Common myeloid progenitor, CD34-positive (primary cell): ENCODE results near the gene CYP19A1.
"Not testable (repeated sequence)": the region's sequence is repeated elsewhere in the genome, so short reads cannot be mapped to it uniquely, and the experiment has no call there.

ENCODE experiments used
- CTCF ChIA-PET: fragments of 350-600 bp; sonication (Branson Sonifier 250); formaldehyde crosslinking; loops from one replicate; lab custom pipeline; 2021; ENCODE audit warnings: antibody characterized with exemption; lab: Charles Lee
- POLR2A ChIA-PET: fragments of 350-600 bp; sonication (Branson Sonifier 250); formaldehyde crosslinking; loops from one replicate; lab custom pipeline; 2021; ENCODE audit warnings: antibody characterized with exemption; lab: Charles Lee
- DNase-seq, 3 donors: peaks; one replicate each; pipeline versions ENCODE4 v3.0.0 to v3.0.0-alpha.2; 2013
- H3K27ac ChIP-seq, 2 experiments: 1 replicate in 1 of 2; 2 replicates in 1 of 2; pipeline ENCODE4 v1.7.0; 2013; ENCODE audit warnings: inconsistent platforms in 2 of 2, low read length in 2 of 2, mild to moderate bottlenecking in 2 of 2, low read depth in 1 of 2, moderate library complexity in 1 of 2; ENCODE audit not compliant: severe bottlenecking in 2 of 2, insufficient read depth in 1 of 2, poor library complexity in 1 of 2
- H3K27me3 ChIP-seq, 5 experiments: replicated peaks in 2 of 5; 1 replicate in 3 of 5; 2 replicates in 2 of 5; pipeline versions ENCODE4 v1.6.1 to v1.7.0; 2013; ENCODE audit warnings: low read length in 4 of 5, mild to moderate bottlenecking in 2 of 5, moderate library complexity in 2 of 5, inconsistent platforms in 1 of 5; ENCODE audit not compliant: insufficient read depth in 5 of 5, control insufficient read depth in 4 of 5
- H3K36me3 ChIP-seq, 4 experiments: 1 replicate in 2 of 4; 2 replicates in 2 of 4; pipeline versions ENCODE4 v1.6.1 to v1.7.0; 2013; ENCODE audit warnings: low read length in 3 of 4, control low read depth in 1 of 4, mild to moderate bottlenecking in 1 of 4; ENCODE audit not compliant: control insufficient read depth in 4 of 4, insufficient read depth in 4 of 4
- H3K4me1 ChIP-seq, 4 experiments: 1 replicate in 3 of 4; 2 replicates in 1 of 4; pipeline versions ENCODE4 v1.6.1 to v1.7.1; 2013; ENCODE audit warnings: low read length in 3 of 4, mild to moderate bottlenecking in 3 of 4, control low read depth in 1 of 4, inconsistent platforms in 1 of 4, moderate library complexity in 1 of 4; ENCODE audit not compliant: control insufficient read depth in 4 of 4, insufficient read depth in 4 of 4; ENCODE audit errors: control extremely low read depth in 1 of 4
- H3K4me3 ChIP-seq, 7 experiments: 1 replicate in 4 of 7; 2 replicates in 3 of 7; pipeline versions ENCODE4 v1.5.1 to v1.7.0; 2013; ENCODE audit warnings: mild to moderate bottlenecking in 7 of 7, low read length in 6 of 7, moderate library complexity in 6 of 7, inconsistent platforms in 2 of 7, low read depth in 2 of 7, control low read depth in 1 of 7; ENCODE audit not compliant: insufficient read depth in 4 of 7, control insufficient read depth in 1 of 7; ENCODE audit errors: extremely low read depth in 1 of 7
- H3K9me3 ChIP-seq, 5 experiments: 1 replicate in 4 of 5; 2 replicates in 1 of 5; pipeline versions ENCODE4 v1.6.1 to v1.7.1; 2013; ENCODE audit warnings: low read length in 4 of 5, mild to moderate bottlenecking in 2 of 5, inconsistent platforms in 1 of 5, low read depth in 1 of 5, moderate library complexity in 1 of 5; ENCODE audit not compliant: control insufficient read depth in 4 of 5, insufficient read depth in 2 of 5; ENCODE audit errors: control extremely low read depth in 1 of 5
- WGBS: methylation state at CpG from one replicate; pipeline ENCODE4 v1.1.5; 2013; ENCODE audit not compliant: insufficient coverage; 5-methylcytosine and 5-hydroxymethylcytosine counted together

The CYP19A1 gene

GRCh38 chr15:51191766-51192165 lies 146.6 kb downstream of the CYP19A1 start:
- H3K4me1 ChIP-seq = peaks cover 0 to 4% (median 0%) of the 10 kb centered on the region in 4 experiments
- no peaks in the 10 kb centered on the region for H3K36me3 ChIP-seq
- H3K9me3 ChIP-seq = no peaks in the 10 kb centered on the region
- WGBS = 100% methylated on average over 1 of the region's 9 CpGs
- DNase-seq = no peak
- peaks cover 0 to 27% (median 12%) of the 10 kb centered on the region in 5 experiments for H3K27me3 ChIP-seq
- no peak overlapping the region for H3K4me3 ChIP-seq
- ChIA-PET CTCF (interaction anchor here (0.8 to 3.4 kb wide), 7 partner anchors 15 to 517 kb away, joined by 3 to 38 read pairs (median 5); no protein-coding TSS in a partner anchor), POLR2A (no interaction called here)
- no peak overlapping the region for H3K27ac ChIP-seq

GRCh38 chr15:51191072-51191670 lies 147.2 kb downstream of the CYP19A1 start:
- Histone ChIP-seq H3K4me1 (peaks cover 0 to 9% (median 1%) of the 10 kb centered on the region in 4 experiments), H3K27ac (no peak overlapping the region), H3K4me3 (no peak overlapping the region), H3K27me3 (peaks cover 0 to 24% (median 10%) of the 10 kb centered on the region in 5 experiments), H3K9me3 (no peaks in the 10 kb centered on the region), H3K36me3 (no peaks in the 10 kb centered on the region)
- 96% methylated on average over 7 of the region's 7 CpGs for WGBS
- ChIA-PET POLR2A (no interaction called here), CTCF (interaction anchor here (0.8 to 3.4 kb wide), 3 partner anchors 15 to 28 kb away, joined by 3 to 38 read pairs (median 4); no protein-coding TSS in a partner anchor)
- no peak for DNase-seq

- Histone ChIP-seq H3K4me3 (no peak overlapping the region), H3K36me3 (no peaks in the 10 kb centered on the region), H3K4me1 (peaks cover 0 to 12% (median 1%) of the 10 kb centered on the region in 4 experiments), H3K27me3 (peaks cover 0 to 20% (median 10%) of the 10 kb centered on the region in 5 experiments), H3K9me3 (no peaks in the 10 kb centered on the region), H3K27ac (no peak overlapping the region)
- ChIA-PET CTCF (interaction anchor here (2.8 kb wide), 1 partner anchor 28 kb away, joined by 12 read pairs; no protein-coding TSS in a partner anchor), POLR2A (no interaction called here)
- no peak for DNase-seq
- WGBS = 92% methylated on average over 5 of the region's 8 CpGs
Measured at GRCh38 chr15:51190424-51191068, 147.8 kb downstream of the CYP19A1 start.

- Histone ChIP-seq H3K27me3 (peaks cover 0 to 19% (median 11%) of the 10 kb centered on the region in 5 experiments), H3K27ac (no peak overlapping the region), H3K4me1 (peaks cover 0 to 12% (median 1%) of the 10 kb centered on the region in 4 experiments), H3K4me3 (no peak overlapping the region), H3K9me3 (no peaks in the 10 kb centered on the region), H3K36me3 (no peaks in the 10 kb centered on the region)
- ChIA-PET POLR2A (no interaction called here), CTCF (interaction anchor here (2.8 kb wide), 1 partner anchor 27 kb away, joined by 12 read pairs; no protein-coding TSS in a partner anchor)
- WGBS = 97% methylated on average over 4 of the region's 6 CpGs
- no peak for DNase-seq
Measured at GRCh38 chr15:51189669-51190385, 148.6 kb downstream of the CYP19A1 start.

- H3K4me3 ChIP-seq, H3K9me3 ChIP-seq, H3K36me3 ChIP-seq, H3K27ac ChIP-seq, DNase-seq, POLR2A ChIA-PET: not testable (repeated sequence)
- H3K27me3 ChIP-seq = peaks cover 0 to 11% (median 10%) of the 10 kb centered on the region in 5 experiments
- 100% methylated on average over 3 of the region's 6 CpGs for WGBS
- H3K4me1 ChIP-seq = peaks cover 0 to 12% (median 1%) of the 10 kb centered on the region in 4 experiments
- CTCF ChIA-PET = interaction anchor here (2.8 kb wide), 1 partner anchor 26 kb away, joined by 12 read pairs; no protein-coding TSS in a partner anchor
Measured at GRCh38 chr15:51188791-51189190, 149.6 kb downstream of the CYP19A1 start.

GRCh38 chr15:51186891-51187290 lies 151.5 kb downstream of the CYP19A1 start:
- Histone ChIP-seq H3K4me1 (peaks cover 0 to 12% (median 1%) of the 10 kb centered on the region in 4 experiments), H3K4me3 (no peak overlapping the region), H3K27me3 (peaks cover 0 to 4% (median 0%) of the 10 kb centered on the region in 5 experiments), H3K9me3 (no peaks in the 10 kb centered on the region), H3K27ac (no peak overlapping the region), H3K36me3 (no peaks in the 10 kb centered on the region)
- no peak for DNase-seq
- POLR2A ChIA-PET = no interaction called here
- CTCF ChIA-PET = interaction anchor here (1.6 kb wide), 1 partner anchor 23 kb away, joined by 6 read pairs; no protein-coding TSS in a partner anchor
- 87% methylated on average over 4 of the region's 4 CpGs for WGBS
